HT-29 (cell line): ENCODE data around the gene RAP1GAP. TPM values are rescaled to one million over a fixed set of nuclear protein-coding genes. Genes with fewer than 3 reads are reported as not detected.

ENCODE experiments used
- DNase-seq: peaks from one replicate; pipeline ENCODE4 v3.0.0-alpha.2; 2015; ENCODE audit warnings: low spot score
- total RNA-seq: library from RNA; depleted of rRNA; stranded (reverse); fragments of >200 nt; shearing (Covaris generic); gene quantifications from 2 replicates; pipeline ENCODE4 v1.2.3, GENCODE V29; 2014; rRNA removed

Gene RAP1GAP
- 56.9 and 69.0 TPM in 2 replicates for total RNA-seq

DNA sequence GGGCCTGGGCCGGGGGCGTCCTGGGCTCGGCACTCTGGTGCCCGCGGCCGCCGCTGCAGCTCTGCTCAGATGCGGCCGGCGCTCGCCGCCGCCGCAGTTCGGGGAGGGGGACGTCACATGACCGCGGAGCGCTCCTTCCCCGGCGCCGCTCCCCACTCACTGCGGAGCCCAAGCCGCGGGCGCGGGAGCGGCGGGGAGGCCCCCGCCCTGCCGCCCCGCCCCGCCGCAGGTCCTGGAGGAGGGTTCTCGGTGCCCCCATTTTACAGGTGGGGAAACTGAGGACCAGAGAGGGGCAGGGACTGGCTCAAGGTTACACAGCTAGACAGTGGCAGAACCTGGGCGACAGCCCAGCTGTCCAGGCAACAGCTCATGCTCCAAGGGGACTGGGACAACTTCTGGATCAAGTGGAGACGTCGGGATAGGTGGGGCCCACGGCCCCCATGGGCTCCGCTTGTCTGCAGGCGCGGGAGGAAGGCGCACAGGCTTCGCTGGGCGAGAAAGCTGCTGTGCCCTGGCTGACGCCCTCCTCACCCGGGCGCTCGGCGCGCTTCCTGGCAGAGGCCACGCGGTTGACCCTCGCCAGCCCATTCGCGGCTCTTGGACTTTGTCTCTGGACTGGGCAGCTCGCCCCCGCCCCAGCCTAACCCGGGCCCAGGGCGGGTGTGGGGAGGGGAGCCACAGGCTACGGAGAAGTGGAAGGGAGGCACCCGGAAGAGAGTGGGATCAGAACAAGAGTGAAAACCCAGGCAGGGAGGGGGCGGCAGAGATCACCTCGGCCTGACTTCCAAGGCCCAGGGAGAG lies at the start of gene RAP1GAP:
Gene RAP1GAP (minus strand): TSS at position 100 of the 801 bp plus-strand sequence. CDS start 49,325 bp downstream, outside the sequence.
- peak; percentile 51 for DNase-seq

DNA sequence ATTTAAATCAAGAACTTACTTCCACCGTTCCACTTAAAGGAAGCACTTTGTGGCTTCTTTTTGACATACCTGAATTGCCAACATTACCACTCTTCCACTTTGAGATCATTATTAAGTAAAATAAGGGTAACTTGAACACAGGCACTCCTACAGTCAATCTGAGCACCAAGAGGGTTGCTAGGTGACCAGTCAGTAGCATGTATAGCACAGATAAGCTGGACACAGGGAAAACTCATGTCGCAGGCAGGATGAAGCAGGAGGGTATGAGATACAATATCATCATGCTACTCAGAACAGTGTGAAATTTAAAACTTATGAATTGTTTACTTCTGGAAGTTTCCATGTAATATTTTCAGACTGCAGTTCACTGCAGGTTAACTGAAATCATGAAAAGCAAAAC lies 47.0 kb upstream of the RAP1GAP start:
- DNase-seq, result no peak

DNA sequence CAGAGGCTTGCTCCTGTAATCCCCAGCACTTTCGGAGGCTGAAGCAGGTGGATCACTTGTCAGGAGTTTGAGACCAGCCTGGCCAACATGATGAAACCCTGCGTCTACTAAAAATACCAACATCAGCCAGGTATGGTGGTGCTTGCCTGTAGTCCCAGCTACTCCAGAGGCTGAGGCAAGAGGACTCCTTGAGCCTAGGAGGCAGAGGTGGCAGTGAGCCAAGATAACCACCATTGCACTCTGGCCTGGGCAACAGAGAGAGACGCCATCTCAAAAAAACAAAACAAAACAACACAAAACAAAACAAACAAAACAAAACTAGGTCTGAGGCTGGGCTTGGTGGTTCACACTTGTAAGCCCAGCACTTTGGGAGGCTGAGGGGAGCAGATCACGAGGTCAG lies 38.7 kb upstream of the RAP1GAP start:
- DNase-seq, result no peak

DNA sequence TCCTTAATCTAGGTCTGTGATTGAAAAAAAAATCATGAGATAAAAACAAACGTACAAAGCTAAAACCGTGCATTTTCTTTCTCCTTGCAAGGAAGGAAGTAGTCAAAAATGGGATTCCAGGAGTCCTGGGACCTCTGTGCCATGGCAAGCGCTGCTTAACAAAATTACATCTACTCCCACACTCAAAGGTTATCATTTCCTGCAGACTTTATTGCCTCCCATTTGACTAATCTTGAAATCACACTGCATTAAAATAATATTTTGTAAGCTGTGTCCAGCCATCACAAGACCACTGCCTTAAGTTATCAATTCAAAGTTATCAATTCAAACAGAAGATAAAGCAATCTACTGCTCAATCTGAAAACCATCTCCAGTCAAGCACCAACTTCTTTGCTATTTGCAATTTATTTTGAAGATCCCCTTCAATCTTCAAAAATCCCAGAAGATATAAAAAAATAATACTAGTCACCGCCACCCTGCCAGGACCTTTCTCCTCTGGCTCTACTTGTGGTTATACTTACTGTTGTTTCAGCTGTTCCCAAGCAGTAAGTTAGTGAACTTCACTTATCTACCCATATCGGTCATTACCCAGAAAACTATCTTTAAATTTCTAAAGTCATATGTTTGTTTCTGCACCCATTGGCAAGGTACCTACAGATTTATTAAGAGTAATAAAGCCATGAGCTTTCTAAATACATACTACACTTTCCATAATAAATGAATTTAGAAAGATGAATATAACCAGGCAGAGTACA lies 38.1 kb upstream of the RAP1GAP start:
- no peak for DNase-seq

DNA sequence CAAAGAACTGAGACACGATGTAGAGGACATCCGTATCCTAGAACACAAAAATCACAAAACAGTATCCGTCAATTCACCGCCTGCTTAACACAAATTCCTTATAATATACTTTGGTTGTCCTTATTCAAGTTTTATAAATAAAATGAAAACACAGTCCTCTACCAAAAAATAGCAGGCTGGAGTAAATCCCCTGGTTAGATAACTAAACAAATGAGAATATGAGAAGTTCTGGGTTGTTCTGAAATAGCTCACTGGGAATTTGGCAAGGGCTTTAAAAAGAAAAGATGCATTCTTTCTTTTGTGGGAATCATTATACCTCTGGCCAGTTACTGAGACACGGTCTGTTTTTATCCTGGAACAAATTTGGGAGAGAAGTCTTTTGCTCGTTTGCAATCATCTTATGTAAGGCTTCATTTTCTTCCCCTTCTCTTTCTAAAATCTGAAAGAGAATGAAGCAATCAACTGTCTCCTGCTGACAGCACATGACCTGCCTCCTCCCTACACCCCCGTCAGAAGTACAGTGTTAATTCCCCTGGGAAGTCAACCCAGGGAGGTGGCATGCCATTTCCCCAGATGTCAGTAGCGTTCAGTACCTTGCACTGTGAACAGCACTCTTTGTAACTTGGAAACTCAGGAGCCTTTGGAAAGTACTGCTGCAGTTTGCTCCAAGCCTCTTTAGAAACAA lies 37.1 kb upstream of the RAP1GAP start:
- no peak for DNase-seq

DNA sequence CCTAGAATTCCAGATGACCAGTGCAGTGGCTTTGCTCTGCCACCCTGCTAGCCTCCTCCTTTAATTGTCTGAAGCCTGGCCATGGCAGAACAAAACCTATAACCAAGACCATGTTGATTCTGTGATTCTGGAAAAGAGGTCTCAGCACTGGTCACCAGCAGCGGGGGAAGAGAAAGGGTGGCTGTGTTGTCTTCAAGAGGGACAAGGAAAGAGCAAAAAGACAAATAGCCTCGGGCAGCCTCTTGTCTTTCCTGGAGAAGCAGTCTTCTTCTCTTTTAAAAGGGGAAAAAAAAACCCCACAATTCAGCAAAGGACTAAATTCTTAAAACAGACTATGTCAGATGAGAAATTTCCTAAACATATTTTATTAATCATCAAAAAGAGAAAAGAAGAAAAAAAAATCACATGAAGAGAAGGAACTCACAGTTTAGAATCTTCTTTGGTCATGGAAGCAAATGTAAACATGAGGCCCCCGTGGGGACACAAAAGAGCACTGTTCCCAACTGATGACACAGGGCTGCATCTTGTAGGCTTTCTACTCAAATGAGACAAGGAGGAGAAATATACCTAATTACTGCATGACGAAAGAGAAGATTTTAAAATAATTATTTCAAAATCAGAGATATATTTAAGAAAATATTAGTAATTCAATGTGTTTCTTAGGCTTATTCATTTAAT lies 36.3 kb upstream of the RAP1GAP start:
- DNase-seq, result no peak

DNA sequence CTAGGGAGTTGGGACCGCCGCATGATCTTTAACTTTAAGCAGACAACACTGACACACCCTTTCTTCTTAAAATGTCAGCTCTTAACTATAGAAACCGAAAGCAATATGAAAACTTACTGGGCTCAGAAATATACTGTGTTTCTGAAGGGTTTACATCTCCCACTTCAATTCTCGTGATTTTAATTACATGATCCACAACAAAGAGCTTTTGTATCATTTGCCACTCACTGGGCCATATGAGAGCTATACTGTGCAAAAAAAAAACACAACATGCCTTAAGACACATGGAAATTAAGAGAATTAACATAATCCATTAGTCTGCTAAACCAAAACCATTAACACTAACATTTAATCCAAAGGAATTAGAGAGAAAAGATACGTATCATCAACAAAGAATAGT lies 35.0 kb upstream of the RAP1GAP start:
- no peak for DNase-seq

DNA sequence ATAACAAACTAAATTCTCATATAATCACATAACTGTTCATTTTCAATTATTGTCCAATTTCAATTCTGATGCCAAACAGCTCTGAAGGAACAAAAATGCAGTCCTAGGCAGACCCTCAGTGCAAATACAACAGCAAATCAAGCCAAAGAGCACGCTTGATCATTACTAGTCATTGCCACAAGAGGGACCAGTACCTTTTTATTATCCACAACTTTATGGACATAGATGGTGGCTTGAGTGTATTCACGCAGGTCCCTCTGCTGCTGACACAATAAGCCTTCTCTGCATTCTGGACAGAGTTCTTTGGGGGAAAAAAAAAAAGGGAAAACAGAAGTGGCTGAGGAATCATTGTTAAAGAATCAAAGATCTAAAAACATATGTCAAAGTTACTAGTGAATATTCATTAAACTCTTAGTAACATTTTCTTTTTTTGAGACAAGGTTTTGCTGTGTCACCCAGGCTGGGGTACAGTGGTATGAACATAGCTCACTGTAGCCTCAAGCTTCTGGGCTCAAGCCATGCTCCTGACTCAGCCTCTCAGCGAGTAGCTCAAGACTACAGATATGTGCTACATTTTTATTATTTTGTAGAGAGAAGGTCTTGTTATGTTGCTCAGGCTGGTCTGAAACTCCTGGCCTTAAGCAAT lies 34.3 kb upstream of the RAP1GAP start:
- peak; percentile 55 for DNase-seq

DNA sequence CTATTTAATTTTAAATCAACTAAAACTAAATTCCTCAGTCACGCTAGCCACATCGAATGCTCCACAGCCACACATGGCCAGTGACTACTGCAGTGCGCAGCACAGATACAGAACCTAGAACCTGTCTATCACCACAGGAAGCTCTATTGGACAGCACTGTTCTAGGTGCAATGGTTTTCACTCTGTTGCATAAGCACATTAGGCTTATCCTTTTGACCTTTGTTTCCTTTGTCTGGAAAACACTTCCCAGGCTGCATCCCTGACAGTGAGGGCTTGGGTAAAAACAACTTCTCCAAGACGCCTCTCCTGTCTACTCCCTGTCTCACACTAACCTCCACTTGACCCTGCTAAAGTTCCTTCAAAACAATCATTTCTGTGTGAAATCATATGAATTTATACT lies 33.6 kb upstream of the RAP1GAP start:
- no peak for DNase-seq

DNA sequence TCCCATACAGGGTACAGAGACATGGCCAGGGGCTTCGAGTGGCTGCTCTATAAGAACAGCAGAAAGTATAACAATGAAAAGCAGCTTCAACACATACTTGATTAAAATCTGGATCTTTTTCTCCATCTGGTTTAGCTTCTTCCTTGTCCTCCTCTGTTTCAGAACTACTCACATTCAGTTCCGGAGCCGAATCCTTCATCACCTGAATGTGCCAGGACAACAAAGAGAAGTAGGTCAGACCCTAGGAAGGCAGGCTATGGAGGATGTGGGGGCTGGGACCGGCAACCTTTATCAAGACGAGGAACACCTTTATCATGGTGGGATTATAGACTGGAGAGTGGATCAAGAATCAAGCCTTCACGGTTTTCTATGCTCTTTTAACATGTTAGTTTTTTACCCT lies 32.2 kb upstream of the RAP1GAP start:
- DNase-seq, result no peak

DNA sequence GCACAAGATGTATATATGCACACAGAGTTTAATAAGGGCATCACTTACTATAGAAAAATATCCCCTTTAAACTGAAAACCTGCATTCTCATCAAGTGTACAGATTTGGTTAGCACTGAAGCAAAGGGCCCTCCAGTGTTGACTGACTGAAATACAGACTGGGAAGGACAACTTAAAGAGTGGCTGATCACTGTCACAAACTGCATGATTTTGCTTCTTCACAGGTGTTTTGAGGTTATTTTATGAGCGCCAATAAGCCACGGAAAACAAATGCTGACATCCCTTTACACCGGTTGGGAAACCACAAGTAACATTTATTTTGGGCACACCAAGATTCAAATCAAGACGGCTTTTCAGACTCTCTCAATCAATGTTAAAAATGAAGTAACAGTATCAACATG lies 30.9 kb upstream of the RAP1GAP start:
- DNase-seq, result no peak

DNA sequence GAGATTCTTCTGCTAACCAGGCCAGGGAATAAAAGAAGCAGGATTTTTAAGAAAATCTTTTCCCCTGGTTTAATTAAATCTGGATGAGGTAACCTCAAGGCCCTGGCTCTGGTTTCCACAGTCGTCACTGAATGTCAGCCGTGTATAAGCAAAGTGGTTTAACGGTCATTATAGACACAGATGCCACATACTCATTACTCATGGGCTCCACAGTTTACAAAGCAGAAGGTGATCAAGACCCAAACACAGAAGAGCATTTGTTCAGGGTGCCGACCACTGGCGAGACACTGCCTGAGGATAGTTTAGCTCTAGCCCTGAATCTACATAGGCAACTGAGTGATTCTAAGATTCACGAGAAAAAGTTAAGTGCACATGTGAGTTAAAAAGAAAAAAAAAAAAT lies 27.8 kb upstream of the RAP1GAP start:
- no peak for DNase-seq

DNA sequence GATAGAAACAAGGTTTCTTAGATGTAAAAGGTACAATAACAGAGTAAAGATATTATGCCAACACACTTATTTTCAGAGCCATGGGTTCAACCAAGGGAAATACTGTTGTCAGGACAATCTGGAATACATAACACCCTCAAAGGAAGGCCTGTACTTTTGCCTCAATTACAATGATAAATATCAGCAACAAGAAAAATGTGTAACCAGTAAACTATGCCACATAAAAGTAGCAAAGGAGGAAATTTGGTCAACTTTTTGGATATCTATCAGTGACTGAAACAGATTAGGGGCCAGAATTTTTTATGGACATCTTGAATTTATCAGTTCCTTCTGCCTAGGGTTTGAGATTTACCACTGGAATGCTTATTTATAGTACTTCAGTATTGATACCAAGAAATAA lies 24.6 kb upstream of the RAP1GAP start:
- no peak for DNase-seq

DNA sequence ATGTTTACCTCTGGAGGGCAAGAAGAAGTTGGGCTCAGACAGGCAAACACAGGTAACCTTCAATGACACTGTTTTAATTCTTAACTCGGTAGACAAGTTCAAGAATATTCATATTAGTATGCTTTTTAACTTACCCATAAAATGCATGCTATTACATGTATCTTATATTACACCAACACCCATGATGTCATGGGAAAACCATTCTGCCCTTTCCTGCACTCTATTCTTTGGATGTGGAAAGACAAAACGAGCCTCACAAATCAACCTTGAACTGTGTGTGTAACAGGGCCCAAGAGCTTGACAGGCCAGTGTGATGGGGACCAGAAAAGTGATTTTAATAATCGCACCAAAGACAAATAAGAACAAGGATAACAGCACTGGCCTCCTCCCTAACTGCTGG lies 22.6 kb upstream of the RAP1GAP start:
- no peak for DNase-seq

DNA sequence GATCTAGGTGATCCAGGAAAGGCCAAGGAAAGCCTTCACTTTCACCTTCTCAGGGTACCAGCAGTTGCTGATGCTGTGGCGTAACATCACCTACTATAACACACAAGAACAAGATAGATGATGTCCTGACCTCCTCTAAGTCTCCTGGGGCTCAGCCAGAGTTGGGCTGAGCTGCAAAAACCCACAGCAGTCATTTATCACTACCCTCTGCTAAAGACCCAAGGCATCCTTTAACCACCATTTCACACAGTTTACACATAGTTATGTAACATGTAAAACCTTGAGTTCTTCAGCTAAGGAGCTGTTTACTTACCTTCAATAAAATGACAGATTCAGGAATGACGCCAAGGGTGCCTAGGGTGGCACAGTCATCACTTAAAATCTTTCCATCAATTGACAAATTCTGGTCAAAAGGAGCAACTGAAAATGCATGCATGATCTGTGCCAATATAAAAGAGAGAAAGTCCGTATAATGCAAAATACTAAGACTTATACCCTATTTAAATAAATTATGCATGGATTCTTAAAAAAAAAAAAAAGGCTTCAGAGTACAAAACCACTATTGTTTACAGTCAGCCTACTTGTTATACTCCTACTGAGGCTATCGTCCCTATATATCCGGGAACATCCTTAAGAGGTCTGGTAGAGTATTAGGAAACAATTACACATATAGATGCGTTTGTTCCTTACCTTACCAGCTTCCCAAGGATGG lies 20.7 kb upstream of the RAP1GAP start:
- DNase-seq, result no peak

DNA sequence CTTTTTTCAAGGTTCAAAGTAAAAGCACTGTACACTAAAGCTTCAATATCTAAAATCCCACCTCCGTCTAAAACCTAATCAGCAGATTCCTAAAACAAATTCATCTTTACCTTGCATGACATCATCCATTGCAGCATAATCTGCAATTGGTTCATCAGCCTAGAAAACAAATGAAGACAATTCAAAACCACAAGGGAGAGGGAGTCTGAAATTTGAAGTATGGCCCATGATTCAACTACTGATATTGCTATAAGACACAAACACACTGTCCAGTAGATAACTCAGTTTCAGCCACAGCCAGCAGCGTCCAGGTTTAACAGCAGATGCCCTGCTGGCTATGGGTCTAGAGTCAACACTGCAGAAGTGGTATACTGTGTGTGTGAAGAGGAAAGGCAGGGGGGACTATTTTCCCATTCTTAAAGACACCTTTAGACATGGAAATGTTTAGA lies 17.9 kb upstream of the RAP1GAP start:
- DNase-seq, result no peak

DNA sequence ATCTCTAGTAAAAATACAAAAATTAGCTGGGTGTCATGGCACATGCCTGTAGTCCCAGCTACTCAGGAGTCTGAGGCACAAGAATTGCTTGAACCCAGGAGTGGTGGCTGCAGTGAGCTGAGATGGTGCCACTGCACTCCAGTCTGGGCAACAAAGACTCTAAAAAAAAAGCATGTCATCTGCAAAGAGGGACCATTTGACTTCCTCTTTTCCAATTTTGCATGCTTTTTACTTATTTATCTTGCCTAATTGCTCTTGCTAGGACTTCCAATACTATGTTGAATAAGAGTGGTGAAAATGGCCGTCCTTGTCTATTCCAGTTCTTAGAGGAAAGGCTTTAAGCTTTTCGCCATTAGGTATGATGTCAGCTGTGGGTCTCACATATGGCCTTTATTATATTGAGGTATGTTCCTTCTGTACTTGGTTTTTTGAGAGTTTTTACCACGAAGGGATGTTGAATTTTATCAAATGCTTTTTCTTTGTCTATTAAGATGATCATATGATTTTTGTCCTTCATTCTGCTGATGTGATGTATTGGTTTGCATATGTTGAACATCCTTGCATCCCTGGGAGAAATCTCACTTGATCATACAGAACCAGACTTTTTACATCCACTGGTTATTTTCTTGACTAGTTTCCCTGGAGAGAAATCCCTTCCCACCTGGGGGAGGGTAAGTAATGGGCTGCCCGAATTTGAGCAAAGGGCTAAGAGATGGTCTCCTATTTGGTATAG lies 17.0 kb upstream of the RAP1GAP start:
- no peak for DNase-seq

DNA sequence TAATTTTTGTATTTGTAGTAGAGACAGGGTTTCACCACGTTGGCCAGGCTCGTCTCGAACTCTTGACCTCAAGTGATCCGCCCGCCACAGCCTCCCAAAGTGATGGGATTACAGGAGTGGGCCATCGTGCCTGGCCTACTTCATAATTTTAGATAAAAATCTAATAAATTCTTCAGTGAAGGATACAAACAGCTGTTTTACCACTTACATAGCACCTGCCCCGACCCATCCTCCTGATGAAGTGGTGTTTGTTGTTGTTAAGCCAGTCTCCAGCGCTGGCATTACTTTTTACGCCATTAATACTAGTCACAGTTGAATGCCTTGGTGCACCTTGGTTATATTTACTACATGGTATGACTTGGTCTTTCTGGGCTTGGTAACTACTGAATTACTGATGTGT lies 12.3 kb upstream of the RAP1GAP start:
- DNase-seq, result no peak

DNA sequence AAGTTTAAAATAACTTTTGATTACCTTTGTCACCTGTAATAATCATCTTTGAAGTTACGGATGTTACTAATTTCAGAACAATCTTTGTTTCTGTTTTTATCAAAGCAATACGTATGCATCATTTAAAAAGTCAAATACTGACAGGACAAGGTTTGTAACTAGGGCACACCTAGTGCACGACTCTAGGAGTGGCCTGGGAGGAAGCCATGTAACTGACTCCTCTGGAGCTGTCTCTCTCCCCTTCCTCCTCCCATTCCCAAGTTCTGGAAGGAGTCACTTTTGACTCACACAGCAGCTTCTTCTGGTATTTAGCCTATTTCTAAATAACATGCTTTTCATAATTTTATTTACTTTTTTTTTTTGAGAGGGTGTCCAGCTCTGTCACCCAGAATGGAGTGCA lies 11.8 kb upstream of the RAP1GAP start:
- no peak for DNase-seq

DNA sequence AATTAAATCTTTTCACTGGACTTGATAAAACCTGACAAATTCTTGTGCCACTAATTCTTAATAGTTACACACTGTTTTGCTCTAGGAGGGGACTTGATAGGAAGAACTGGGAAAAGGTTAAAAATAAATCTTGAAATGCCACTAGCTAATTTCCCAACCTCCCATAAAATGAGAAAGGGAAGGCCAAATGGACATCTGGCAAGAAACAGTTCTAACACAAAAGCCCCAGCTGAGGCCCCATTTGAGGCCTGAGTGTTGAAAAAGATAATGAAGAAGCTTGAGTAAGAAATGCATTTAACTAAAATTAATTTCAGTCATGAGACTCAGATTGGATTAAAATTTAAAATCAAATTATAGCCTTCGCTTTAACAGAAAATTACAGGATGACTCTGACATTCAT lies 11.2 kb upstream of the RAP1GAP start:
- no peak for DNase-seq
